Fibroblast of villous mesenchyme (primary cell): Measurements from ENCODE around the gene ZRANB1. TPM values are rescaled to one million over a fixed set of nuclear protein-coding genes. Genes with fewer than 3 reads are reported as not detected.

ENCODE experiments used
- DNase-seq: peaks from one replicate; pipeline ENCODE4 v3.0.0-alpha.2; 2010; ENCODE audit warnings: low read depth
- H3K4me3 ChIP-seq: 2 replicates; pipeline ENCODE4 v1.5.1; 2011; ENCODE audit warnings: low read depth, mild to moderate bottlenecking, low read length
- total RNA-seq: library from RNA; depleted of rRNA; stranded (reverse); fragments of >200 nt; gene quantifications from 2 replicates; pipeline ENCODE4 v1.2.3, GENCODE V29; 2012
- TF ChIP-seq, protein P1 (sequence below): IDR thresholded peaks from 2 replicates; pipeline ENCODE4 v1.5.1; 2012; ENCODE audit warnings: low read depth, mild to moderate bottlenecking, low read length; ENCODE audit not compliant: insufficient read depth

The ZRANB1 gene
- total RNA-seq, 1 donor = 37.1 TPM

DNA sequence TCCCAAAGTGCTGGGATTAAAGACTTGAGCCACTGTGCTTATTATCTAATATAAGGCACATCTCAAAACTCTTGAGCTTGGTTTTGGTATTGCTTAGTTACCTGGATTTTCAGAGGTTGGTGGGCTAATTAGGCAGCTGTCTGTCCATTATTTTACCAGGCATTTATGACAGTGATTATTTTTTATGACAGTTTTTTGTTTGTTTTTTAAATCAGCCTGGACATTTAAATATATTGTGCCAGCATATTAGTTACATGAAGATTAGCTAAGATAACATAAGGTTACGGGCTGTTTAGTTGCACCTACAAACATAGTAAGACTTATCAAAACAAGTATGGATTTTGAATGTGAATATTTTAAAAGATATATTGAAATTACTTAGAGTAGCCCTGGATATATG, 2.6 kb upstream of the ZRANB1 start:
- no peak for DNase-seq
- TF ChIP-seq, protein P1, sequence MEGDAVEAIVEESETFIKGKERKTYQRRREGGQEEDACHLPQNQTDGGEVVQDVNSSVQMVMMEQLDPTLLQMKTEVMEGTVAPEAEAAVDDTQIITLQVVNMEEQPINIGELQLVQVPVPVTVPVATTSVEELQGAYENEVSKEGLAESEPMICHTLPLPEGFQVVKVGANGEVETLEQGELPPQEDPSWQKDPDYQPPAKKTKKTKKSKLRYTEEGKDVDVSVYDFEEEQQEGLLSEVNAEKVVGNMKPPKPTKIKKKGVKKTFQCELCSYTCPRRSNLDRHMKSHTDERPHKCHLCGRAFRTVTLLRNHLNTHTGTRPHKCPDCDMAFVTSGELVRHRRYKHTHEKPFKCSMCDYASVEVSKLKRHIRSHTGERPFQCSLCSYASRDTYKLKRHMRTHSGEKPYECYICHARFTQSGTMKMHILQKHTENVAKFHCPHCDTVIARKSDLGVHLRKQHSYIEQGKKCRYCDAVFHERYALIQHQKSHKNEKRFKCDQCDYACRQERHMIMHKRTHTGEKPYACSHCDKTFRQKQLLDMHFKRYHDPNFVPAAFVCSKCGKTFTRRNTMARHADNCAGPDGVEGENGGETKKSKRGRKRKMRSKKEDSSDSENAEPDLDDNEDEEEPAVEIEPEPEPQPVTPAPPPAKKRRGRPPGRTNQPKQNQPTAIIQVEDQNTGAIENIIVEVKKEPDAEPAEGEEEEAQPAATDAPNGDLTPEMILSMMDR = no peak
- no peak overlapping the region for H3K4me3 ChIP-seq

DNA sequence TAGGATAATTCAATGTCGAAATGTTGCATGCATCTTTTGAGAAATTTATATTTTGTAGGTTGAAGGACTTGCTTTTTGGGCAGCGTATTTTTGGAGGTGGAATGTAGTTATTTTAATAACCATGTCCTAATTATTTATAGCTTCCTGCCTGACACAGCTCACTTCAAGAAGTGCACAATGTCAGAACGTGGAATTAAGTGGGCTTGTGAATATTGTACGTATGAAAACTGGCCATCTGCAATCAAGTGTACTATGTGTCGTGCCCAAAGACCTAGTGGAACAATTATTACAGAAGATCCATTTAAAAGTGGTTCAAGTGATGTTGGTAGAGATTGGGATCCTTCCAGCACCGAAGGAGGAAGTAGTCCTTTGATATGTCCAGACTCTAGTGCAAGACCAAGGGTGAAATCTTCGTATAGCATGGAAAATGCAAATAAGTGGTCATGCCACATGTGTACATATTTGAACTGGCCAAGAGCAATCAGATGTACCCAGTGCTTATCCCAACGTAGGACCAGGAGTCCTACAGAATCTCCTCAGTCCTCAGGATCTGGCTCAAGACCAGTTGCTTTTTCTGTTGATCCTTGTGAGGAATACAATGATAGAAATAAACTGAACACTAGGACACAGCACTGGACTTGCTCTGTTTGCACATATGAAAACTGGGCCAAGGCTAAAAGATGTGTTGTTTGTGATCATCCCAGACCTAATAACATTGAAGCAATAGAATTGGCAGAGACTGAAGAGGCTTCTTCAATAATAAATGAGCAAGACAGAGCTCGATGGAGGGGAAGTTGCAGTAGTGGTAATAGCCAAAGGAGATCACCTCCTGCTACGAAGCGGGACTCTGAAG, 620 bp downstream of the ZRANB1 start:
- TF ChIP-seq, protein P1 = no peak
- peak; percentile 30 for DNase-seq
- no peak overlapping the region for H3K4me3 ChIP-seq

DNA sequence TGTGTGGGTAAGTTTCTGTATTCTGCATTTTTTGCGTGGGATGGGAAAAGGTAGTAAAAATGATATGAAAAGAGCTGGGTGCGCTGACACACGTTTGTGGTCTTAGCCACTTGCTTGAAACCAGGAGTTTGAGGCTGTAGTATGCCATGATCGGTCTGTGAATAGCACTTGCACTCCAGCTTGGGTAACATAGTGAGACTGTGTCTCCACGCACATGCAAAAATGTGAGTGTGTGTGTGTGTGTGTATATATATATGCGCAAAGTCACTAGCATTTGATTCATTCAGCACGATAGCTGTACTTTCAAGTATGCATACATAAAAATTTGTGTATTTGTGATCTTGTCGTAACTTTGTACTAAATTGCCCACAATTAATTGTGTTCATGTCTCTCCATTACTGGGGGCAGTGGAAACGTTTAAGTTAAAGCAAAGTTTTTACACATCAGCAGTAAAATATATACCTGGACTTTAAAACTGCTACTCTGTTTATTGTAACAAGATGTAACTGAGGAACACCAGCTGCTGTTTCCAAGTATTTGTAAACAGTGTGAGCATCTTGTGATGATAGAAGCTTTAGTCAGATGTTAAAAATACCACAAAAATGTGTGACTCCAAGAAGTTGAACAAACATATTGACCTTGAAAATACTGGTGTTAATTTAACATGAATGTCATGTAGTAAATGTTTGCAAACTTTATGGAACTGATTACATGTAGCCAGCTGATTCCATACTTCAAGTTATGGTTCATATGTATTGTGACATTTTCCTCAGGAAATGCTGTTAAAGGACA, 1.6 kb downstream of the ZRANB1 start:
- peak overlapping the region; percentile 3 for H3K4me3 ChIP-seq
- TF ChIP-seq, protein P1 = no peak
- peak; percentile 98 for DNase-seq

DNA sequence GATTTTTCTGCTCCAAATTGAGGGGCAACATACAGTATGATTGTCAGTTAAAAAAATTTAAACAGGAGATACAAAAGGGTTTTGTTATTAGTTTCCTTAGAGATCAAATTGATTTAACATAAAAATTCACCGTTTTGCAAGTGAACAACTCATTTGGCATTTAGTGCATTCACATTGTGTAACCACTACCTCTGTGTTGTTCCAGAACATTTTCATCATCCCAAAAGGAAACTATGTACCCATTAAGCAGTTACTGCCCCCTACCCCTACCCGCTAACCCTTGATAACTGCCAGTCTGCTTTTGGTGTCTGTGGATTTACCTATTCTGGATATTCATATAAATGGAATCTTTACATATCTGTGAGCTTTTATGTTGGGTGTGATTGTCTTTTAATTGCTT, 3.1 kb downstream of the ZRANB1 start:
- peak; percentile 63 for DNase-seq
- TF ChIP-seq, protein P1 = no peak
- no peak overlapping the region for H3K4me3 ChIP-seq

DNA sequence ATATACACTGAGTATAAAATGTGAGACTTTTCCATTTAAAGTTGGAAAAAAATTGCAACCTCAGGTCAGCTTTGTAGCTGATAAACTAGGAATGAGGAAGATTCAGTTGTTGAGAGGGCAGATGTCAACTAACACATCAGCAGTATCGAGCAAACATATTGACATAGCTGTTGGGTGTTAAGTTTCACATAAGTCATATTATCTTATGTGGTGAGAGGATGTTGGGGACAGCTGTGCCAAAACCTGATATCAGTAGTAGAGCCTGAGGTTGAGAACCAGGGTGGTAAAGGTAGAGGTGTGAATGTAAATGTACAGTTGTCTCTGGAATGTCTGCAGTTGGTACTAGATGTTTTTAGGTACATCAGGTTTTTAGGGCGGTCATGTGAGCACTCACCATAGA, 5.0 kb downstream of the ZRANB1 start:
- DNase-seq = no peak
- no peak overlapping the region for H3K4me3 ChIP-seq
- TF ChIP-seq, protein P1 = no peak

DNA sequence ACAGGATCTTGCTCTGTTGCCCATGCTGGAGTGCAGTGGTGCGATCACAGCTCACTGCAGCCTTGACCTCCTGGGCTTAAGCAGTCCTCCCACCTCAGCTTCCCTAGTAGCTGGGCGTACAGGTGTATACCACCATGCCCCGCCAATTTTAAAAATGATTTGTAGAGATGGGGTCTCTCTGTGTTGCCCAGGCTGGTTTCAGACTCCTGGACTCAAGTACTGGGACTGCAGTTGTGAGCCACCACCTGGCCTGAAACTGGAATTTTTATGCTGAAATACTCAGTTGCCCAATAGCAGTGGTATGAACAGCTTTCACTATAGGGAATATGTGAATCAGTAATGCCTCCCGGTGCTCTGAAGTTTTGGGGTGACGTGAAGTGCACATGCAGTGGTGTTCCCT, 7.6 kb downstream of the ZRANB1 start:
- DNase-seq = peak; percentile 61
- H3K4me3 ChIP-seq = no peak overlapping the region
- TF ChIP-seq, protein P1 = peak; percentile 15
